HFF-Myc (cell line): Measurements from ENCODE around the gene RPH3AL.

ENCODE experiments used
- DNase-seq: peaks from one replicate; pipeline ENCODE4 v3.0.0-alpha.2; 2011; ENCODE audit warnings: low read depth; ENCODE audit errors: extremely low read depth
- H3K4me3 ChIP-seq: replicated peaks from 2 replicates; pipeline ENCODE4 v1.5.1; 2011; ENCODE audit warnings: low read depth, mild to moderate bottlenecking, control low read depth, low read length
- TF ChIP-seq, protein P1 (sequence below): IDR thresholded peaks from 2 replicates; pipeline ENCODE4 v1.5.1; 2012; ENCODE audit warnings: mild to moderate bottlenecking, low read depth, low read length, control low read depth; ENCODE audit errors: missing control alignments

The RPH3AL gene

DNA sequence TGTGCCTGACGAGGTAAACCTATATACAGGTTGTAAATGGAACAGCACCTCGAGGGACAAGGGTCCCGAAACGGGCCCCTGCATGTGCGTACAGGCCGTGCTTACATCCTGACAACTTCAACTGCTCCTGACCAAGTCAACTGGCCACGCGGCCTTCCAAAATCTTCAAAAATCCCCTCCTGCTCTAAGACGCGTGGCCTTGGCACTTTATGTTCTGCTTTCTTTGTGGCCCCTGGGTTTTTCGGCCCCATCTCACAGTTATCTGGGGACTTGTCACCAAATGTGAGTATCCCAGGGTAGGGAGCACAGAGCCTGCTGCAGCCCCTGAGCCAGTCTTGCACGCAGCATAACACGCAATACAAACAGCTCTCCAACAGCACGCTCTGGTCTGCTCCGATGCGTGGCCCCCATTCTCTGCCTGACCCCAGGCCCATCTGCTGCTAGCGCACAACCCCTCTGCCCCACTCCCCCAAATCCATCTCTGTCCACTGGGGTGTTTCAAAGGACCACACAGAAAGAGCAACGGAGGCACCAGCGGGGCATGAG lies 659 bp downstream of the RPH3AL start:
- DNase-seq: no peak
- TF ChIP-seq, protein P1, sequence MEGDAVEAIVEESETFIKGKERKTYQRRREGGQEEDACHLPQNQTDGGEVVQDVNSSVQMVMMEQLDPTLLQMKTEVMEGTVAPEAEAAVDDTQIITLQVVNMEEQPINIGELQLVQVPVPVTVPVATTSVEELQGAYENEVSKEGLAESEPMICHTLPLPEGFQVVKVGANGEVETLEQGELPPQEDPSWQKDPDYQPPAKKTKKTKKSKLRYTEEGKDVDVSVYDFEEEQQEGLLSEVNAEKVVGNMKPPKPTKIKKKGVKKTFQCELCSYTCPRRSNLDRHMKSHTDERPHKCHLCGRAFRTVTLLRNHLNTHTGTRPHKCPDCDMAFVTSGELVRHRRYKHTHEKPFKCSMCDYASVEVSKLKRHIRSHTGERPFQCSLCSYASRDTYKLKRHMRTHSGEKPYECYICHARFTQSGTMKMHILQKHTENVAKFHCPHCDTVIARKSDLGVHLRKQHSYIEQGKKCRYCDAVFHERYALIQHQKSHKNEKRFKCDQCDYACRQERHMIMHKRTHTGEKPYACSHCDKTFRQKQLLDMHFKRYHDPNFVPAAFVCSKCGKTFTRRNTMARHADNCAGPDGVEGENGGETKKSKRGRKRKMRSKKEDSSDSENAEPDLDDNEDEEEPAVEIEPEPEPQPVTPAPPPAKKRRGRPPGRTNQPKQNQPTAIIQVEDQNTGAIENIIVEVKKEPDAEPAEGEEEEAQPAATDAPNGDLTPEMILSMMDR: no peak
- no peak overlapping the region for H3K4me3 ChIP-seq

DNA sequence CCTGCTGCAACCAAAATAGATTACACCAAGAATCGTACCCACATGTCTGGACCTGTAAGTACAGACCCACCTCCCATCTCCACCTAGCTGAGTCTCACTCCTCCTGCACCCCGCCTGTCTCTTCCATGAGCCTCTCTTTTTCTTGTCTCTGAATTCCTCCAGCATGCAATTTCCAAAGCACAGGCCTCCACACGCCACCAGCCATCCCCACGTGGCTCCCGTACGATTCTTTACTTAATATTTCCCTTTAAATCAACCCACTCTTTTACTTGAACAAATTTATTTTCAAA lies 1.2 kb downstream of the RPH3AL start:
- DNase-seq: no peak
- TF ChIP-seq, protein P1: no peak
- no peak overlapping the region for H3K4me3 ChIP-seq

- no peak overlapping the region for H3K4me3 ChIP-seq
- DNase-seq: peak; percentile 21
- TF ChIP-seq, protein P1: no peak
These were observed 1.7 kb downstream of the RPH3AL start for GRCh38 chr17:350706-351448.

DNA sequence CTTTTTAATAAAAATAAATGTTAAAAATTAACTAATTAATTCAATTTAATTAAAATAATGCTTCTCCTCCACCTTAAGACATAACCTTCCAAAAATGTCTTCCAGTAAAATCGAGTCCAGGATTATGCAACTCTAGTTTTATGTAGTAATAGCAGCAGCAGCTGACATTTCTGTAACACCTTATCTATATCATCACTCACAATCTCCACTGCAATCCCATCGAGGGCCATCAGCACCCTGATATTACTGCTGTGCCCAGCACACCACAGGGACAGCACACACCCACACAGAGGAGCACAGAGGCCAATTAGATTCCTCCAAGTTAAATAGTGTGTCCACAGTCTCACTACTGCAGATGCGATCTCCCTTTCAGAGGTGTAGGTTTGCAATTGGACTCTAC lies 2.9 kb downstream of the RPH3AL start:
- TF ChIP-seq, protein P1: no peak
- H3K4me3 ChIP-seq: no peak overlapping the region
- no peak for DNase-seq

- no peak overlapping the region for H3K4me3 ChIP-seq
- TF ChIP-seq, protein P1: no peak
- DNase-seq: no peak
These were observed 3.7 kb downstream of the RPH3AL start for GRCh38 chr17:348692-349425.

DNA sequence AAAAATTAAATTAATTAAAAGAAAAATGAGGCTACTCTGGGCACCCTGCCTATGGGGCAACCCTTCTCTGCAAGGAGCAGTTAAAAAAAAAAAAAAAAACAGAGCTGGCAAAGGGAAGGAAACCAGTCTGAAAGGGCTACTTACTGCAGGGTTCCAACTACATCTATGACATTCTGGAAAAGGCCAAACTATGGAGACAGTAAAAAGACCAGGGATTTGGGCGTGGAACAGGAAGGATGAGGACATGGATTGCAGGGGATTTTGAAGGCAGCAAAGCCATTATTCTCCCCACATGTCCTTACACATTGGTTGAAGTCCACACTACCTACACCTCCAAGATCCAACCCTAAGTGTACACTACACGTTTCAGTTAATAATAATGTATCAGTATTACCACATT lies 4.6 kb downstream of the RPH3AL start:
- no peak for DNase-seq
- H3K4me3 ChIP-seq: no peak overlapping the region
- TF ChIP-seq, protein P1: no peak
